GM18868 (cell line): ENCODE results near the gene MARVELD2.

Source experiments
- ATAC-seq: cut with Tn5 transposase; IDR thresholded peaks from one replicate; pipeline ENCODE4 v1.9.1; 2021; ENCODE audit warnings: mild to moderate bottlenecking, moderate library complexity; ENCODE audit not compliant: unreplicated experiment

The MARVELD2 gene

DNA sequence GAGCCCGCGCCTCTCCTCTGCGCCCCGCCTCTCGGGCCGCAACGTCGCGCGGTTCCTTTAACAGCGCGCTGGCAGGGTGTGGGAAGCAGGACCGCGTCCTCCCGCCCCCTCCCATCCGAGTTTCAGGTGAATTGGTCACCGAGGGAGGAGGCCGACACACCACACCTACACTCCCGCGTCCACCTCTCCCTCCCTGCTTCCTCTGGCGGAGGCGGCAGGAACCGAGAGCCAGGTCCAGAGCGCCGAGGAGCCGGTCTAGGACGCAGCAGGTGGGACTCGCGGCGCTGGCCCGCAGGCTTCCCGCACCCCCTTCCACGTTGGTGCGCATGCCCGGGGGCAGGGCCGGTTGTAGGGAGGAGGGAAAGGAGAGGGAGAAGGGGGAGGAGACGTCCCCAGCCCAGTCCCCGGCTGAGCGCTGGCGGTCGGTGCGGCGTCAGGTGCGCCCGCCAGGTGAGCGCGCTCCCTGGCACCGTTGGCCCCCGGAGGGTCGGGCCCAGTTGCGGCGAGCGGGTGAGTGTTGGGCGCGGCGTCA is 77.5 kb downstream of the MARVELD2 start, which contains the start of gene OCLN:
TSS of gene OCLN (plus strand) at position 400 of the 532 bp plus-strand sequence. CDS start 11,455 bp downstream, outside the sequence.
- peak; percentile 76 for ATAC-seq

DNA sequence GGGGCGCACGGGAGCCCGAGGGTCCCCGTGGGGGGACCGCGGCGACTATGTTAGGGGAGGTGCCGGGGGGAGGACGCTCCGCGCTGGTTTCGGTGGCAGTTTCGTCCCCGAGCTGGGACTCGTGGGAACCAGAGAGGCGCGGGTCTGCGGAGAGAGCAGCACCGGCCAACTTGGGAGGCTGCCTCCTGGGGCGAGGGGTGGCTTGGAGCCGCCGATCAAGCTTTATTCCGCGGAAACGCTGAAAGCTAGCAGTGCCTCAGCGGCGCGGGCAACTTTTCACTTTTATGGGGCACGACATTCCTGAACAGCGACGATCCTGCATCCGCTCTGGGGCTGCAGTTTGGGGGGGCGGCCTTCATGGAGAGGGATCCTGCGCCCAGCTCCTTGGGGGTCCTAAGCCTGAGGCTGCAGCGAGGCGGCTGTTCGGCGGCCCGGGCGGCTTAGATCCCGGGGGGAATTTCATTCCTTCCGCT is 78.0 kb downstream of the MARVELD2 start:
- peak; percentile 53 for ATAC-seq

DNA sequence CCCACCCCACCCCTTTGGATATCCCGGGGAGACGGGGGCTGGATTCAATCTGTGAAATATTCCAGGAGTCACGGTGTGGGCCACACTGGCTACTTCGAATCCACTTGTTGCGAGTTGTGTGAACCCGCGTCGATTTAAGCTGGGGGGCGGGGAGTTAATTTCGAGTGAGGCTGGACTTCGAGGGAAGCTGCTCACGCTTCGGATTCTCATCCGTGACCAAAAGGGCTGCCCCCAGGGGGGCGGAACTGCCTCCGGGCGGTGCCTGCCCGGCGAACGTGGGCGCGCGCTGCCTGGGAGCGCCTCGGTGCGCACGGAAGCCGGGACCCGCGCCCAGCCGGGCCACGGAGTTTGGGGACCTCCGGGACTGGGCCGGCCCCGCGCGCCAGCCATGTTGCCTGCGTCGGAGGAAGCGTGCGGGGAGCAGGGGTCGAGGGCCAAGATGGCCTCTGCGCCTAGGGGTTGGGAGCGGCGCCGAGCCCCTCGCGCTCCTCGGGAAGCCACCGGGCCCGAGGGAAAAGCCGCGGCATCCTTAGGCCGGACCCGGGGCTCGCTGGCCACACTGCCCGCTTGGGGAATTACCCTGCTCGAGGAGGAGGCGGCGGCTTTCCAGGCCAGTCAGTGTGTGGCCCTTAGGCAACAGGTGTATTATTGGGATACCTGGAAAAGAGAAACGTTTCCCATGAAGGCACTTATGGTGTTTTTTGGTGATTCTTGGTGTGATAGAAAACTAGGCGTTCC is 78.6 kb downstream of the MARVELD2 start:
- ATAC-seq = no peak
